Ascending aorta (tissue), 2 donors: Measurements from ENCODE around the gene MBD3L3. TPM values are rescaled to one million over a fixed set of nuclear protein-coding genes. Genes with fewer than 3 reads are reported as not detected.
"Not testable (repeated sequence)": the region's sequence is repeated elsewhere in the genome, so short reads cannot be mapped to it uniquely, and the experiment has no call there.

ENCODE experiments used
- DNase-seq, 2 donors: peaks; one replicate each; pipeline ENCODE4 v3.0.0-alpha.2; 2019; ENCODE audit warnings: low spot score in 2 of 2
- H3K27ac ChIP-seq, 2 donors: fragments of 200-600 bp; sonication (generic); one replicate each; pipeline ENCODE4 v1.5.1; 2016 to 2017; ENCODE audit warnings: mild to moderate bottlenecking in 1 of 2
- H3K27me3 ChIP-seq: fragments of 200-600 bp; sonication (generic); one replicate; pipeline ENCODE4 v1.5.1; 2017
- H3K36me3 ChIP-seq, 2 donors: fragments of 200-600 bp; sonication (generic); one replicate each; pipeline ENCODE4 v1.5.1; 2016
- H3K4me1 ChIP-seq, 2 donors: fragments of 200-600 bp; sonication (generic); one replicate each; pipeline ENCODE4 v1.5.1; 2016 to 2017; ENCODE audit warnings: mild to moderate bottlenecking in 1 of 2
- H3K4me3 ChIP-seq, 2 donors: fragments of 200-600 bp; sonication (generic); one replicate each; pipeline ENCODE4 v1.5.1; 2016 to 2017; ENCODE audit warnings: mild to moderate bottlenecking in 1 of 2
- H3K9me3 ChIP-seq, 2 donors: fragments of 200-600 bp; sonication (generic); one replicate each; pipeline ENCODE4 v1.5.1; 2016
- CTCF ChIP-seq, 3 experiments: fragments of 200-600 bp in 2 of 3; fragments of 450-650 bp in 1 of 3; sonication (generic) in 2 of 3; IDR thresholded peaks; one replicate each; pipeline ENCODE4 v1.5.1; 2016 to 2019; ENCODE audit warnings: antibody characterized with exemption in 3 of 3, mild to moderate bottlenecking in 1 of 3, moderate library complexity in 1 of 3
- intact Hi-C: fragments of 100-400 bp; cut with DNase I; formaldehyde crosslinking; loops from one replicate; pipeline ENCODE4 v1.15.1; 2023
- total RNA-seq: library from RNA; depleted of rRNA; stranded (reverse); fragments of >200 nt; gene quantifications from one replicate; pipeline ENCODE4 v1.1.0, GENCODE V29; 2016

MBD3L3 gene
- total RNA-seq, 1 donor from 2014 or later, result not detected

- H3K9me3 ChIP-seq, H3K27ac ChIP-seq, H3K27me3 ChIP-seq, H3K4me3 ChIP-seq, intact Hi-C loops, DNase-seq, H3K36me3 ChIP-seq, H3K4me1 ChIP-seq: not testable (repeated sequence)
These were observed 5.6 kb downstream of the MBD3L3 start for GRCh38 chr19:7052896-7053295.

GRCh38 chr19:7051421-7051820 lies 7.1 kb downstream of the MBD3L3 start:
- H3K4me3 ChIP-seq, intact Hi-C loops, H3K4me1 ChIP-seq, H3K27ac ChIP-seq, DNase-seq, H3K36me3 ChIP-seq, H3K27me3 ChIP-seq, H3K9me3 ChIP-seq: not testable (repeated sequence)

DNA sequence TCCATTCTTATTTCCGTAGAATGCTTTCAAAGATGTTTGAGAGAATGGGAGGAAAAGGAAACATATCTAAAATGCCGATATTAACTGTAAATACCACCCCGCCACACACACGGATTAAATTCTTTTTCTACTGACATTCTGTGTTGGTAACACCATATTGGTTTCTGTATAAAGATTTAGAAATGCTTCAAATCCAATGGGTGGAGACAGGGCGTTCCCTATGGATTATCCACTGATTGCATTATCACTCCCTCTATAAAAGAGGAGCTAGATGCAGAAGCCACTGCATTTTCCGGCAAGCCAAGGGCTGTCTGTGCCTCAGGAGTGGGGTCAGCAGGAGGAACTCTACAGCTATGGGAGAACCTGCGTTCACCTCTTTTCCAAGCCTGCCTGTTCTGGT lies 9.5 kb downstream of the MBD3L3 start, which contains the start of gene MBD3L2:
MBD3L2 (plus strand) TSS at position 301 of the 400 bp plus-strand sequence; CDS start at position 354, 53 bp downstream.
- H3K36me3 ChIP-seq, H3K4me1 ChIP-seq, DNase-seq, H3K4me3 ChIP-seq, H3K27ac ChIP-seq, intact Hi-C loops, H3K27me3 ChIP-seq, H3K9me3 ChIP-seq: not testable (repeated sequence)

DNA sequence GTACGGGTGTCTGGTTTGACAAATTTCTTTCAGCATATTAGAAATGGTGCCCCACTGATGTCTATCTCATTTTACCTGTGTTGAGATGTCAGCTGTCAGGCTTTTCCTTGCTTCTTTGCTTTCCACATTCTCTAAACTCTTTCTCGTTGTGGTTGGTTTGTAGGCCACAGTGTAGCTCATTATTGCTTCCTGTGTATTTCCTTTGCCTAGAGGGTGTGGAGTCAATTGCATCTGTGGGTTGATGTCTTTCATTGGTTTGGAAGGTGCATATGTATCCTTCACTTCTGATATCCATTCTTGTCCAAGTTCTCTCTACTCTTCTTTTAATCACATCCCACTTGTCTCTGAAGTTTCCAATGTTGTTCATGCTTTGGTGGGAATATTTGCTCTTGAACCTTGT lies 16.9 kb downstream of the MBD3L3 start:
- H3K9me3 ChIP-seq, H3K27ac ChIP-seq, H3K36me3 ChIP-seq, H3K4me3 ChIP-seq, H3K4me1 ChIP-seq, DNase-seq, intact Hi-C loops, H3K27me3 ChIP-seq: not testable (repeated sequence)

- H3K27me3 ChIP-seq, H3K4me3 ChIP-seq, H3K27ac ChIP-seq, H3K9me3 ChIP-seq, H3K36me3 ChIP-seq, intact Hi-C loops, DNase-seq, H3K4me1 ChIP-seq: not testable (repeated sequence)
These were observed 18.4 kb downstream of the MBD3L3 start, which contains the start of gene MBD3L4 for GRCh38 chr19:7040079-7040478. Gene MBD3L4, minus strand, starts transcription at chr19:7040179. Its CDS starts 35 bp downstream, at chr19:7040144.

- H3K27ac ChIP-seq, DNase-seq, H3K4me3 ChIP-seq, H3K9me3 ChIP-seq, H3K27me3 ChIP-seq, H3K36me3 ChIP-seq, H3K4me1 ChIP-seq, intact Hi-C loops: not testable (repeated sequence)
These were observed 28.2 kb downstream of the MBD3L3 start, which contains the start of gene MBD3L5 for GRCh38 chr19:7030278-7030677. Gene MBD3L5, plus strand, starts transcription at chr19:7030578. Its CDS starts 34 bp downstream, at chr19:7030612.

GRCh38 chr19:7028790-7029189 lies 29.7 kb downstream of the MBD3L3 start:
- H3K4me1 ChIP-seq, H3K27me3 ChIP-seq, intact Hi-C loops, H3K36me3 ChIP-seq, H3K9me3 ChIP-seq, DNase-seq, H3K4me3 ChIP-seq, H3K27ac ChIP-seq: not testable (repeated sequence)

GRCh38 chr19:7021331-7021730 lies 37.1 kb downstream of the MBD3L3 start, which contains the start of gene MBD3L2B:
Gene MBD3L2B, minus strand, starts transcription at chr19:7021431. Its CDS starts 34 bp downstream, at chr19:7021397.
- H3K4me3 ChIP-seq, H3K36me3 ChIP-seq, DNase-seq, H3K27ac ChIP-seq, intact Hi-C loops, H3K4me1 ChIP-seq, H3K9me3 ChIP-seq, H3K27me3 ChIP-seq: not testable (repeated sequence)

DNA sequence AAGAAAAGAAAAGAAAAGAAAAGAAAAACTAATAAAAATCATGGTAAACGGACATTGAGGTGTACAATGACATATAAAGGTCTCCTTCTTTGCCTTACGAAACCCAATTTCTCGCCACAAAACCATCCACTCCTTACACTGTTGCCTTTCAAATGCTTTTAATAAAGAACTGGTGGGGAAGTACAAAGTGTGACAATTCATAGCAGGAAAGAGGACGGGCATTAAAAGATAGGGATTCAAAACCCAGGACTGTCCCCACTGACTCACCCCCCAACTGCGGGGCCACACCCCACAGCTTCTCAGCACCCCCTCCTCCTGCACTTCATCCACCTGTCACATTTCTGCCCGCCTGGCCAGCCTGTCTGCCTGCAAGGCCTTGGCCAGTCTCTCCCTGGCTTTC lies 39.6 kb downstream of the MBD3L3 start:
- Histone ChIP-seq H3K36me3 (no peaks in the 10 kb centered on the region), H3K9me3 (no peaks in the 10 kb centered on the region), H3K4me3 (no peak overlapping the region), H3K27me3 (no peaks in the 10 kb centered on the region), H3K4me1 (no peaks in the 10 kb centered on the region), H3K27ac (no peak overlapping the region)
- no peak for DNase-seq
- TF ChIP-seq CTCF (IDR thresholded peaks at IDR 0.05), result no peak
- intact Hi-C loops, result no loop called here

DNA sequence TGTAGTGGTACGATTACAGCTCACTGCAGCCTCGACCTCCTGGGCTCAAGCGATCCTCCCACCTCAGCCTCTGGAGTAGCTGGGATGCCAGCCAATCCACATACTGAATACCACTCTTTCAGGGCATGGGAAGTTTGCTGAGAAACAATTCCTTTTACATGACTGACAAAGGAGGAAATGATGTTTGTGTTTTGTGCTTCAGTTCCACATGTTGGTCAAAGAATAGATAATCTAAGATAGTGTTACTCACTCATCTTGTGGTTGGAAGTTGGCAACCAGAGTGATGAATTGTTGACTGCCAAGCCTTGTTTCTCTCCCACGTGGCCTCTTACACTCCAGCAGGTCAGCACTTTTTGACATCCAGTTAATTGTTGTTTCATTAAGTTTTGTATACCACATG lies 44.8 kb downstream of the MBD3L3 start:
- intact Hi-C loops, result no loop called here
- no peak for TF ChIP-seq CTCF (IDR thresholded peaks at IDR 0.05)

More for the DNA sequence above, 44.8 kb downstream of the MBD3L3 start:
- Histone ChIP-seq H3K4me3 (no peak overlapping the region), H3K4me1 (no peaks in the 10 kb centered on the region), H3K27me3 (no peaks in the 10 kb centered on the region), H3K36me3 (no peaks in the 10 kb centered on the region), H3K27ac (no peak overlapping the region), H3K9me3 (no peaks in the 10 kb centered on the region)
- DNase-seq, result no peak
